NCI-H1436 (cell line): ENCODE measurements around the gene GABRR1.
A peak's percentile ranks its signal among the peaks of the same experiment; 100 is the strongest.

Source experiments
- DNase-seq: peaks from one replicate; lab custom pipeline; 2025; lab: John Stamatoyannopoulos, UW

The GABRR1 gene

DNA sequence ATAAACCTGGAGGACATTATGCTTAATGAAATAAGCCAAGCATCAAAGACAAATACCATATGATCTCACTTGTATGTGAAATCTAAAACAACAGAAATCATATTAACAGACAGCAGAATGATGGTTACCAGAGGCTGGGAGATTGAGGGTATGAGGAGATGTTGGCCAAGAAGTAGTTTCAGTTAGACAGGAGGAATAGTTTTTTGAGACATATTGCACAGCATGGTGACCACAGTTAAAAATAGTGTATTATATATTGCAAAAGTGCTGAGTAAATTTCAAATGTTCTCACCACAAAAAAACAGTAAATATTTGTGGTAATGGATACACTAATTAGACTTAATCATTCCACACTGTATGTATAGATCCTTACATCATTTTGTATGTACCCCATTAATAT lies 1.8 kb downstream of the GABRR1 start:
- DNase-seq, result no peak

GRCh38 chr6:89214197-89214596 lies 3.0 kb downstream of the GABRR1 start:
- no peak for DNase-seq

DNA sequence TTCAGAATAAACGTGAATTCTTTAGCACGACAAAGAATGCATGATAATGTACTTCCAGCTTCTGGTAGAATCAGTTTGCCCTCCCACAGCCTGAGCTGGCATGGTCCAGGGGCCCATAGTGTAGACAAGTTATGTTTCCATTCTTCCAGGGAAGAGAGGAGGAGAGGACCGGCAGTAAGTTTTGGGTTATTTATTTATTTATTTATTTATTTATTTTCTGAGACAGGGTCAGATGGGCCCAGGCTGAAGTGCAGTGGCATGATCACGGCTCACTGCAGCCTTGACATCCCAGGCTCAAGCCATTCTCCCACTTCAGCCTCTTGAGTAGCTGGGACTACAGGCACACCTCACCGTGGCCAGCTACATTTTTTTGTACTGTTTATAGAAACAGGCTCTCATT lies 4.7 kb downstream of the GABRR1 start:
- DNase-seq, result no peak

DNA sequence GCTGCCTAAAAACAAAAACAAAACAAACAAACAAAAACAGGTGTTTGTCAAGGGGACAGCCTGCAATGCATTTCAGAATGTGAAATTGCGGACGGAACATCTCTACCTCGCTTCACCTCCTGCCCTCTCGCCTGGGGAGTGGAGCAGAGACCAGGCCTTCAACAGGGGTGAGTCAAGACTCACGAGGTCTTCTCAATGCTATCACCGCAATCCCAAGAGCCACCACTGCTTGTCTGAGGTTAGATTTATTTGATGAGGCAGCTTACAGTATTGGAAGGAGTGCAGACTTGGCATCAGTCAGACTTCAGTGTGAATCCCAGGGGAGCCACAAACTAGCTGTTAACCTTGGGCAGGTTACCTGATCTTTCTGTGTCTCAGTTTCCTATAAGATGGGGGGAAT lies 7.7 kb downstream of the GABRR1 start:
- DNase-seq, result peak; percentile 15

- no peak for DNase-seq
Observed at GRCh38 chr6:89208551-89208950, 8.6 kb downstream of the GABRR1 start.

DNA sequence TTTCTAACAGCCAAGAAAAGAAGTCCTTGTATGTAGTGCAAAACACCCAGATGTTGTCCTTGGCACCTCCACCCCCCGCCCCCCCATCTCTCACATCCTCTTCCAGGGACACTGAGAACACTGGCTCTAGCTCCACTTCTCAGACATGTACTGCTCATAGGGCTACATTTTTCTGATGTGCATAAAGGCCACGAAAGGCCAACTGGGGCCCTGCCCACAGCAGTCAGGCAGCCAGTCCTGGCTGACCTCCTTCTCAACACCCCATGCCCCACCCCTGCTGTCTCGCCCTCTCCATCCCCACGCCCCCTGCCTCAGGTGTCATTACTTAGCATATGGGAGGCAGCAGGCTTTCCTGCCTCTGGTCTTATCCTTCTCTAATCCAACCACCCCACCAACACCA lies 11.3 kb downstream of the GABRR1 start:
- DNase-seq, result no peak

DNA sequence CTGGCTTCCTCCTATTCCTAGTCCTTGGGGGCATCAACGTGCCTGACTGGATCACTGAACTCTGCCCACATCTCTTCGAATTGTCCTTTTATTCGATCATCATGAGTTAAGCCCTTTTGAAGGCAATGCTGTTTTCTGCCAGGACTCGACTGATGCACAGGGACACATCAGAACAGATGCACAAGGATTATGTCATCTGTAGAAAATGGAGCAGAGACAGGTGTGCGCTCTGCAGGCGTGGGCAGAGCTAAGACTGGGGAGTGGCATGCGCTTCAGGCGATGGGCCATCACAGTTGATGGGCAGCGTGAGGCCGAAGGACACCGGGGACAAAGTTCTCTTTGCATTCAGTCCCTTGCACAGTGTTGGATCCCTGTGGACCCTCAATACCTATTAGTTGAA lies 13.1 kb downstream of the GABRR1 start:
- no peak for DNase-seq

DNA sequence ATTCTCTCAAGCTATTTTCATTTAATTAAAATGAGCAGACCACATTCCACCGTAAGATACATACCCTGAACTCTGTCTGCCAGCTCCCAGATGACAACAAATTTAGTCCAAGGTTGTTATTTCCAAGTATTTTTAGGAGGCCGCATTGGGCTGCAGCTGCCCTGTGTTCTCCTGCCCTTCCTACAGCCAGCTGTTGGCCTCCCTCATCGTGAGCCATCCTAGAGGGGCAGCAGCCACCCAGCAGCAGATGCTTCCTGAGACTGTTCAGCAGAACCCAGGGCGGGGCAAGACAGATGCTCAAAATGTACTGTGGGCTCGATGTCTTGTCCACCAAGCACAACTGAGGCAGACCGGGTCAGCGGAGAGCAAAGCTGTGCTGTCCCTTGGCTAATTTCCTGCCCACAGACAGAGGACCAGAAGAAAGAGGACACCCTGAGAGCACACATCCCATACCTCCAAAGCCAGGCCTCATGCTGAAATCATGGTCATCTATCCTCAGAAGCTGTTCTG lies 16.4 kb downstream of the GABRR1 start:
- no peak for DNase-seq

DNA sequence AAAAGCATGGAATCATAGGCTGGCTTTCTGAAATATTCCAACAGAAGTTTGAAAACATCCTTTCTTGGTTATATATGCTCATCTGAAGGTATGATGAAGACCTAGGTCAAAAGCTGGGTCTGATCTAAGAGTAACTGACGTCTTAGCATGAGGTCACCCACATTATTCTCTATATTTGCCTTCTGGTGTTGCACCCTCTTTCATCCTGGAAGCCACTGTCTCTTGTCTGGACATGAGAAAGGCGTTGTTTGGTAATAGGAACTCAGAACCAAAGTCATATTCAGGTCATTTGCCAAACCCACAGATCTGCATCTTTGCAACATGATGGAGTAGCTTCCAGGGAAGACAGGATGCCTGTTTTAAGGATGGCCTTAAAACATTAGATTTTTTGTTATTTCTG lies 17.6 kb downstream of the GABRR1 start:
- no peak for DNase-seq

DNA sequence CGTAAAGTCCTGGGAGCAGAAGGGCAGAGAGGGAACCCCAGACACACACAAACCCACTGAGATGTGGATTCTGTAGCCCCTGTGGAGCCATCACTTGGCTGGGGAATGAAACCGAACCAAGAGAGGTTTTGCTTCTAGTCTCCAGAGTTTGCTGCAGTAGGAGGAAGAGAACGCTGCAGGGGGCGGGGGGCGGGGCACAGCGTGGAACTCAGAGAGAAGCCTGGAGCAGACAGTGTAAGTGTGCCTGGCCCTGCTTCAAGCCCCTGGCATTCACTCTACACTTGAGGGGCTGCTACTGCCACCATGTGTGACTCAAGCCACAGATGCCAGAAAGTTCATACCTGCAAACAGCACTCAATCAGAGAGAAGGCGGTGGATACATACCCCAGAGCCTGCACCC lies 18.9 kb downstream of the GABRR1 start:
- no peak for DNase-seq

- DNase-seq, result no peak
Observed at GRCh38 chr6:89197141-89197540, 20.0 kb downstream of the GABRR1 start.

DNA sequence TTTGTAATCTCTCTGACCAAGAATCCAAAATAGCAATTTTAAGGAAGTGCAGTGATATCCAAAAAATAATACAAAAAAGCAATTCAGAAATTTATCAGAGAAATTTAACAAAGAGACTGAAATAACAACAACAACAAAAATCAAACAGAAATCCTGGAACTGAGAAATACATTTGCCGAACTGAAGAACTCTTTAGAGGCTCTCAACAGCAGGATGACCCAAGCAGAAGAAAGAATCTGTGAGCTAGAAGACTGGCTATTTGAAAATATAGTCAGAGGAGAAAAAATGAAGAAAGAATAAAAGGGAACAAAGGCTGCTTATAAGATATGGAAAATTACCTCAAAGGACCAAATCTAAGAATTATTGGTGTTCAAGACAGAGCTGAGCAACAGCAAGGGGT lies 22.6 kb downstream of the GABRR1 start:
- no peak for DNase-seq

DNA sequence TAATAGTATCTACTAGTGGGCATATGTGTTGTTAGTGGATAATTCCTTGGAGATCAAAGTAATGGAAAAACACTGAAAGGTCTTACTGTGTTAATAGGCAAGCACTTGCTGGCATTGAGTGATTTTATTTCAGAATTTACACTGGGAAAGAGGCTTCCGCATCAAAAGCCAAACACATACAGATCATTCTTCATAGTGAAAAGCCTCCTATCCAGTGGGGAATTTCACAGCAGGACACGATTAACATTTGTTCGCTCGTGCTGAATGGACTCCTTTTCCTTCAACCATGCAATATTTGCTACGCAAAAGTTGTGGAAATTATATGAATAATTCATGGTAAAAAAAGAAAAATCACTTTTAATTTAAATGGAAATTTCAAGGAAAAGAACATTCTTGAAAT lies 26.4 kb downstream of the GABRR1 start:
- no peak for DNase-seq

DNA sequence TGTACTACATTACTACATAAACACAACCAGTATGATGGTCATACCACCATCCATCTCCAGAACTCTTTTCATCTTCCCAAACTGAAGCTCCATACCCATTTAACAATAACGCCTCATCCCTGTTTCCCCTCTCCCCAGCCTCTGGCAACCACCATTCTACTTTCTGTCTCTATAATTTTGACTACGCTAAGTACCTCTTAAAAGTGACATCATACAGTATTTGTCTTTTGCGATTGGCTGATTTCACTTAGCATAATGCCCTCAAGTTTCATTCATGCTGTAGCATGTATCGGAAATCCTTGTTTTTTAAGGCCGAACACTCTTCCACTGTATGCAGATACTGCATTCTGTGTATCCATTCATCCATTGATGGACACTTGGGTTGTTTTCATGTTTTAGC lies 29.7 kb downstream of the GABRR1 start:
- no peak for DNase-seq

DNA sequence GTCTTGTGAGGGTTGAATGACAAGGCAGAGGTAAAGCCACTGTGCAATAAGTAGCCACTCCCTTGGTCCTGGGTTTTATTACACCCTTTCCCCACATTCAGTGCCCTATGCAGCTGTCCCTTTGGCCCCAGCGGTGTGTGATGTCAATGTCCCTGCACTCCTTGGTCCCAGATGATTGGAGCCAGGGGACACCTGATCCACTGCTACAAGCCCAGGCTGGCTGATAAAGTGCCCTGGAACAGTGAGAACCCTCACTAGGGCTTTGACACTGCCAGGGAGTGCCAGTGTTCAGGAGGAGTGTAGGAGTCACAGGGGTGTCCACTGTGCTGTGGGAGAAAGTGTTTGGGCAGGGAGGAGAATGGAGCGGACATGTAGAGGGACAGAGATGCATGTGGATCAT lies 30.4 kb downstream of the GABRR1 start:
- DNase-seq, result no peak

DNA sequence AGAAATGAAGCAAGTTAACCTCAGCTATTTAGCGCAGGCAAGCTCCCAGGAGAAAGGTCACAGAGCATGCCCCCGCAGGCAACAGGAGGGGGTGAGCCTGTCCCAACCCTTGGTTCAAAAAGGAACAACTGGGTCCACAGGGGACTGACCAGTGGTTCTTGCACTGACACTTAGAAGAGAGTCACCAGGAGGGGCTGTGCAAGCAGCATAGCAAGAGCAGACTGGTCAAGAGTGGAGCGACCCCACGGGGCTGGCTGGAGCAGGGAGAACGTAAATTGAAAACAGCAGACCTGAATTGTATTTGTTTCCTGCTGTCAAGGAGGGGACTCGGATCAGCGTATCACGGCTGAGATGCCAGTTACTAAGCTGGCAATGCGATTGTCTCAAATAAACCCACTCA lies 32.8 kb downstream of the GABRR1 start:
- no peak for DNase-seq

- DNase-seq, result no peak
Observed at GRCh38 chr6:89183294-89183693, 33.9 kb downstream of the GABRR1 start.

DNA sequence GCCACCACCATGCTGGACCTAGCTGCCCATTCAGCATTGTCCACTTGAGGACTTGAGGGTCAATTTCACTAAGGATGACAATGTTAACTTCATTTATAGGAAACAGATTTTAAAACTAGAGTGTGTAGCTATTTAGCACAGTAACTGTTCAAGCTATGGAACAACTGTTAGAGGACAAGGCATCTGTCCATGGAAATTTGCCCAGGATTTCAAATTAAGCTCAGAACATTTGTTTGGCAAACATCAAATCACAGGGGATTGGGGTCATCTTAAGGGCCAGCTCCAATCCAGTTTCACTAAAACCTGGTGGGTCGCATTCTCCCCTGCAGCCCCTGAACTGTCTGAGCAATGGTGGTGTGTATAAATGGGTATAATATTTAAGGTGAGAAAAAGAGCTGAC lies 36.2 kb downstream of the GABRR1 start:
- DNase-seq, result no peak

DNA sequence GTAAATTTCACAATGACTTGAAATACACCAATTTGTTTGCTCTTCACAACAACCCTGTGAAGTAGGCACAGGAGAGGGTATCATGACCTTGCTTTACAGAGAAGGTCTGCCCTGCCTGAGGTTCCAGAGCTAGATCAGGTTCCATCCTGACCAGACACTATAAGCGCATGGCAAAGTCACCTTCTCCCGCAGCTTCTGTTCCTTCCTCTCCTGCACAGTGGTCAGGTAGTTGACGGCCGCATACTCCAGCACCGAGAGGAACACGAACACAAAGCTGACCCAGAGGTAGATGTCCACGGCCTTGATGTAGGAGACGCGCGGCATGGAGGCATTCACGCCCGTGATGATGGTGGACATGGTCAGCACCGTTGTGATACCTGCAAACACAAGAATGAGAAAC lies 37.0 kb downstream of the GABRR1 start:
- no peak for DNase-seq

- DNase-seq, result no peak
Observed at GRCh38 chr6:89173634-89174033, 43.5 kb downstream of the GABRR1 start.

- DNase-seq, result no peak
Observed at GRCh38 chr6:89172131-89172530, 45.0 kb downstream of the GABRR1 start.

DNA sequence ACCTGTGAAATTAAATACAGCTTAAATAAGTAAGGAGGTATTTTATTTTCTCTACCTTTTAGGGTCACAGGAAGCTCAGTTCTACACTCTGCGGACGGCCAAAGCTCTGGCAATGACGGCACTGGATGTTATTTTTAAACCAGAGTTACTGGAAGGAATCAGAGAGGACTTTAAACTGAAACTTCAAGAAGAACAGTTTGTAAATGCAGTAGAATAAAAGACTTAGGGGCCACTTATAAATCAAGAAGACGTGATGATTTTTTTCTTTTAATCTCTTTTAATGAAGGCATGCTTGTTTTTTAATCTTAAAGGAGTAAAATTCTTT lies 55.1 kb downstream of the GABRR1 start:
- no peak for DNase-seq

GRCh38 chr6:89161326-89162046 lies 55.7 kb downstream of the GABRR1 start:
- no peak for DNase-seq

DNA sequence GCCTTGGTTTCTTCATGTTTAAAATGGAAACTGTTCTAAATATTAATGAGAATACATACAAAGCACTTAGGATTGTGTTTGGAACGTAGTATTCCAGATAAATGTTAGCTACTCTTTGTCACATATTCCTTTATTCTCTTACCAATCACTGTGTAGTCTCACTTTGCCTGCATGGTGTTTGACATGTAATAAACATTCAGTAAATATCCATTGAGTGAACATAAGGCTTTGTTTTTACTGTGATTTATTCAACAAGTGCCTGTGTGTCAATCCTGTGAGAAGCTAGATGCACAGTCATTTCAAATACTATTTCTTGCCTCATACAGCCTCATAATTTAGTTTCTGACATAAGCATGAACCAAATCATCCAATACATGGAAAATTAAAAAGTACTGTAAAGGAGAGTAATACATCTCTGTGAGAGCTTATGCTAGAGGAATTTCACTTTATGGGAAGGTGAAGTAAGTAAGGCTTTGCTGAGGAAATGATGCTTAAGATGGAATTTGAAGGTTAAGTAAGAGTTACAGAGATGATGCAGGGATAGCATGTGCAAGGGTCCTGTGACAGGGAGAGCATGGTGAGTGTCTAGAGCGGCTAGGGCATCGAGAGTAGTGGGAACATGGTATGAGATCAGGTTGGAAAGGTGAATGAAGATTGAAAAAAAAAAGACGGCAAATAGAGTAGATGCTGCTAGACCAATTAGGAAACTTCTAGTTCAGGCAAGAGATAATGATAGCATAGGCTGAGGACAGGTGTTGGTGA lies 56.6 kb downstream of the GABRR1 start:
- DNase-seq, result no peak
